ENCODE results near the gene SALL1.

SALL1 gene

DNA sequence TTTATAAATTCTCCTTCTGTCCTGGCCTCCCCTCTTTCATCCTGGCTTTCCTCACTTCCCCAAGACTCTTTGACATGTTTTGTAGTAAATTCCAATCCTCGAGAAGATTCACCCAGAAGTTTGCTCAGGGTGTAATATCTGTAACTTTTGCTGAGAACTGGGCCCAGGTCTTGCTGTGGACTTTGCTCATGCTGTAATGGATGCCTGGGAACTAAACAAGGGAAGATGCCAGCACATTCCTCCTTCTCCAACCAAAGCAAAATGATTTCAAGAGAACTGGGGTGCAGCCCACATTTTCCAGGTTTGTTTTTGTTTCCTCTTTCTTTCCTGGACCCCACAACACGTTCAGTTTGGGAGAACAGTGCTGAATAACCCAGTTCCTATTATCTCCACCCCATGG, 6.6 kb upstream of the SALL1 start:
- DNase-seq (ENCODE audit: low read depth, low spot score), result no peak

GRCh38 chr16:51156807-51157200, 5.7 kb upstream of the SALL1 start:
- DNase-seq (ENCODE audit: low read depth, low spot score), result no peak

DNA sequence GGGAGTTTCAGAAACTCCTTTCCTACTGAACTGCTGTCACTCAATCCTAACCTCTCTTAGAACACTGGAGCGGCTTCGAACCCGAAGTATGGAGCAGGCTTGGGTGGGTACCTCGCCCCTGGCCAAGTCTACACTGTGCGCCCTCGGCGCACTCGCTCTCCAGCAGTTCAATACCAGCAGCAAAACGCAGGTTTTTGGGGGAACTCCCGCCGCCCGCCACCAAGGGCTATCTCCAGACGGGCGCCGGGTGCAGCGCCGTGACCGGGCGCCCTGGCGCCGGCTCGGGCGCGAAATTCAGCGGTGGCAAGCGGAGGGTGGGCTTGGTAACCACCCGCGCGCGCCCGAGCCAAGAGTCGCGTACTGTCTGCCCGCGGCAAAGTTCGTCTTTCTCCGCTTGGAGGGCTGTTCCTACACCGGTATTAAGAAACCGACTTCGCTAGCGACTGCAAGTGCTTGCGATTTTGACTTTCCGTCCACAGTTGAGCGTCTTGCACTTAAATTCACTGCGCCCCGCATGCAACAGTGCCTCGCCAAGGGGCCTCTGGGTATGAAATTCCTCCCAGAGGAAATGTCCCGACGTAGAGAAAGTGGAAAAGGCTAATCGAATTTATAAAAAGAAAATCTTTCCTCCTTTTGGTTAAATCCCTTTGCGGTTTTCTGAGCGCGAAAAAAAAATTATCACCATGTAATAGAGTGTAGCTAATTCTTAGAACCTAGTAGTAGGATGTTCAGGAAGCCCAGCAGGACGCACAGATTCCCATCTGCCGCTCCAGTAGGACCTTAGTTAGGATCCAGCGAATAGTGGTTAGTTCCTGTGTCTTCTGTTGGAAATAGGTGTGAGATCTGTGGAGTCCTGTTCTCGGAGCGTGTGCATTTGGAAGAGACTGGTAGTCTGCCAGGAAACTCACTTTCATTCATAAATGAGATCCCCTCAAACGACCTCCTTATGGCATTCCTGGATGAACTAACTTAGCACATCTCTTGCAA, 5.0 kb upstream of the SALL1 start:
- DNase-seq (ENCODE audit: low read depth, low spot score), result no peak

DNA sequence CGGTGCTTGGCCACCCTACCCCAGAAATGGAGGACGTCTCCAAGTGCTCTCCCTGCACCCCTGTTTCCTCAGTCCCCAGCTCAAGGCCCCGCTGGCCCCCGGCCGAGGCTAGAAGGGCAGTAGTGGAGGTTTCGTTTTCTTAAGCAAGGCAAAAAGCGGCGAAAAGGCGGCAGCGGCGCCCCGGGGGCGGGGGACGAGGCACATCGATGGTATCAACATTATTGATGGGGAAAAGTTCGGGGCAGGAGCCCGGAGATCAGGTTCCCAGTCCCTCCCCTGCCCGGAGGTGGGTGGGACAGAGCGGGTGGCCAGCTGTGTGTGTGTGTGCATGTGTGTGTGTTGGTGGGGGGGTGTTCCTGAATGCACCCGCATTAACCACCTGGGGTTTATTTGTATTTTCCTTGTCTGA, 4.1 kb upstream of the SALL1 start:
- no peak for DNase-seq (ENCODE audit: low read depth, low spot score)

GRCh38 chr16:51154271-51155171, 3.5 kb upstream of the SALL1 start:
- no peak for DNase-seq (ENCODE audit: low read depth, low spot score)

- DNase-seq (ENCODE audit: low read depth, low spot score), result no peak
Measured at GRCh38 chr16:51153577-51154031, 2.5 kb upstream of the SALL1 start.

DNA sequence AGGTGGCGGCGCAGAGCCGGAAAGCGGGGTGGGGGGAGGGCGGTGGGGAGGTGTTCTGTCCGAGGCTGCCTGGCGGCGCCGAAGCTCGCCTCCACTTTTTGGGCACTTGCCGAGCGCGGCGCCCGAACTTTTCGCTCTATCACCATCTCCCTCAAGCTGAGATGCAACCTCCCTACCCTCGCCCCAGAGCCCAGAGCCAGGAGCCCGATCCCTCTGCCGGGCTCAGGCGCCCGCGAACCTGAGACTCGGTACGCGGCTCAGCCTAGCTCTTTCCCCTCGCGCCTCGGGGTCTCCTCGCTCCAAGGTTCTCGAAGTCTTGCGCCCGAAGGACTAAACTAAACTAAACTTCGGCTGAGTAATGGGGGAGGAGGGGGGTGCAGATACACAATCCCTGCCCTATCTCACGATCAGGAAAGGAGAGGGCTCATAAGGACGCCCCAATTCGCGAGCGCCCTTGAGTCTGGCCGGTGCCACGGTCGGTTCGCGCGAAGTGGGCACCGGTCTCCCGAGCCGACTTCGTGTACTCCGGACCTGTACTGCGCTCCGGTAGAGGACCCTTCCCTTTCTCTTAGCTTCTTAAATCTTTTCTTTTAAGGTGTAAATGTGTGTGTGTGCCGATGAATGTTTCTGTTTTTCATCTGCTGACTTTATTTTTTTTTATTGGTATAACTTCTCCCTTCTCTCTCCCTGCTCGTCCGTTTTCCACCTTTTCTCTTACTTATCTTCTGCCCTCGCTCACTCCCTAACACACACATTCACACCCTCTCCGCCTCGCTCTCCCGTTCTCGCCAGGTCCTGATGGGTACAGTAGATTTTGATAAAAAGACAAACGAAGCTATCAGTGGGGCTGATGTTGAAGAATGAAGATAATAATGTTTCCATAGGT, 1.9 kb upstream of the SALL1 start:
- no peak for DNase-seq (ENCODE audit: low read depth, low spot score)

DNA sequence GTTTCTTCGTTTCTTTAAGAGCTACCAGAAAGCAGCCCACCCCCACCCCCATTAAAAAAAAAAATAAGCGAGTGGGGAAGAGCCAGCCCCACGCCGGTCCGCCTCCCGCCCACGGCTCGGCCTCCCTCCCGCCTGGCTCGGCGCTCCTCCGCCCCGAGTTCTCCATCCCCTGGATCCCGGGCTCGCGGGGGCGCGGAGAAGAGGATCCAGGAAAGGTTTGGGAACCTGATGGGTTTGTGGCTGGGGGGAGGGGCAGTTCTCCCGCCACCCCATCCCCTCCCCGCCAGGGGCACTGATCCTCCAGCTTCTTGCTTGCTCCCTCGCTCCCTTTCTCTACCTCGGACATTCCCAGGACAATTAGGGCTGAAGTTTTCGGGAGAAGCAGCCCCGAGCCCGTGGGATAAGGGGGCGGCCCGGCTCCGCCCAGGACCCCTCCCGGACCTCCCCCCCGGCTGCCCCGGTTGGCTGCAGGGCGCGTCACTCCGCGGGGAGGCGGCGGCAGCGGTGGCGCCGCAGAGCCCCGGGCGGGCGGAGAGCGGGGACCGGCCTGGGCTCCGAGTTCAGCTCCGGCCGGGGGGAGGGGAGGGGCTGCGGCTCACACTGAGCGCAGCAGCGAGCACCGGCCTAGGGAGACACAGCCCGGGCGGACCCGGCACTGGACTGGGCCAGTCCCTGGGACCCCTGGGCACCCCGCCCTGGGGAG, 1.0 kb upstream of the SALL1 start:
- DNase-seq (ENCODE audit: low read depth, low spot score), result peak; percentile 63

DNA sequence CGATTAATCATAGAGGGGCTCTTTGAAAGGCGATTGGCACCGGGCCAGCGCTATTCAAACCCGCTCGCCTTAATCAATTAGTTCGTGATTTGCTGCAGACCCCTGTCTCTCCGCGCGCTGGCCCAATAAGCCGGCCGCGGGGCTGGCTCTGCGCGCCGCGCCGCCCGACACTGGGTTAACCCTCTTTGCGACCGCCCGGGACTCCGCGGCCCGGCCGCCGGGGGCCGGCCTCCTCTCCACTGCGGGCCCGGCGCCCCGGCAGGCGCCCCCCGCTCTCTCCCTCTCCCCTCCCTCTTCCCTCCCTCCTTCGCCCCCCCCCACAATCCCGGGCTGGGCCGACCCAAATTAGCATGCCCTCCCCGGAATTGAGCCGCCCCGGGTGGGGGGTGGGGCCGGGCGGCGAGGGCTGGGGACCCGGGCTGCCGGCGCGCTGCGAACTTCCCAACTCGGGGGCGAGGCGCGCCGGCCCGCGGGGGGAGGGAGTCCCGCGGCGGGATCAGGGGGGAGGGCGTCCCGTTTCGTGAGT, 428 bp upstream of the SALL1 start:
- DNase-seq (ENCODE audit: low read depth, low spot score), result no peak

DNA sequence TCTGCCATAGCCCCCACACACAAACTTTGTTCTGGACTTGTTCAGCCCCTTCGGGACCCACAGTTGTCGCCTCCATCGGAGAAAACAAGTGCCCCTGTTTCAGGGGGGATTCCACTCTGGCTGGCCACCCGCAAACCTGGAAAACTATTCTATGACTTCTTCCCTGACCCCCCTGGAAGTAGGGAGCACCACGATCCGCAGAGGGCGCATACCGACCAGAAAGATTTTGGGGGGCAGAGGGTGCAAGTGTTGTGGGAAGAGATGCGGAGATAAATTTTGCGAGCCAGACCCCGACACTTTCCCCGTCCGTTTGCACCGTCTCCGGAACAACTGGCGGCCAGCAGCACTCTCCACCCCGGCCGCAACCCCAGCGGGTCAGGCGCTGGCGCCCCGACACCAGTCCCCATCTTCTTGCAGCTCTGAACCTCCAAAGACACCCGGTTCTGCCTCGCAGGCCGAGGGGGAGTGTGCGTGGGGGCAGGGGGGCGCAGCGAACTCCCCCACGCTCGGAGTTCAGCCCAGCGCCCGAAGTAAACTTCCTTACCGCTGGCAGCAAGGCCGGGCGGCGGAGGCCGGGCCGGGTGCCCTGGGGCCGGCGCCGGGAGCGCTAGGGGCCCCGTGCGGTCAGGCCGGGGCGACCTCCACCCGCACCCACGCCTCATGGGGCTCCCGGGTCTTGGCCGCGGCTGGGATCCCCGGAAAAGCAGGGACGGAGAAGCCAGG, 744 bp downstream of the SALL1 start:
- DNase-seq (ENCODE audit: low read depth, low spot score), result no peak

GRCh38 chr16:51149721-51150164, 1.3 kb downstream of the SALL1 start:
- DNase-seq (ENCODE audit: low read depth, low spot score), result no peak

GRCh38 chr16:51149251-51149661, 1.8 kb downstream of the SALL1 start:
- DNase-seq (ENCODE audit: low read depth, low spot score), result no peak

DNA sequence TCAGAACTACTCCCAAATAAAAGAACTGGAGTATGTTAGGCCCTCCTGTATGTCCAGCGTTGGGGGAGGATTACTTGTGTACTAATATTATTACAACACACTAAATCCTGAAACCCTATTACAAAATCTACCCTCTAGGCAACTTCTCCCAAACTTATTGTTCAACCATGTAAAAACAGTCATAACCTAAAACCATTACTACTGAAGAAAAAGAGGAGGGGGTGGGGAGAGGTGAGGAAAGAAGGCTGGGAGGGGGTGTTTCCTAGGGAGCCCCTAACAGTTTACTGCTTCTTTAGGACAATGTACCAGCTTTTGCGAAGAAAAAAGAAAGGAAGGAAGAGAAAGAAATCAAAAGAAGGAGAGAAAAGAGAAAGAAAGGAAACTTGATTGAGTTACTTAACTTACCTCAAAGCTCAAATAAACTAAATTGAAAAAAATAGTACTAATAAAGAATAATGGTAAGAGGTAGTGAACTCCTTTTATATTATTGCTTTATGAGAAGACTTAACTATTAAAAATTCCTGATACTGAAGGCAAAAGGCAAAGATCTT, 2.3 kb downstream of the SALL1 start:
- no peak for DNase-seq (ENCODE audit: low read depth, low spot score)

GRCh38 chr16:51147776-51148677, 3.0 kb downstream of the SALL1 start:
- DNase-seq (ENCODE audit: low read depth, low spot score), result no peak

DNA sequence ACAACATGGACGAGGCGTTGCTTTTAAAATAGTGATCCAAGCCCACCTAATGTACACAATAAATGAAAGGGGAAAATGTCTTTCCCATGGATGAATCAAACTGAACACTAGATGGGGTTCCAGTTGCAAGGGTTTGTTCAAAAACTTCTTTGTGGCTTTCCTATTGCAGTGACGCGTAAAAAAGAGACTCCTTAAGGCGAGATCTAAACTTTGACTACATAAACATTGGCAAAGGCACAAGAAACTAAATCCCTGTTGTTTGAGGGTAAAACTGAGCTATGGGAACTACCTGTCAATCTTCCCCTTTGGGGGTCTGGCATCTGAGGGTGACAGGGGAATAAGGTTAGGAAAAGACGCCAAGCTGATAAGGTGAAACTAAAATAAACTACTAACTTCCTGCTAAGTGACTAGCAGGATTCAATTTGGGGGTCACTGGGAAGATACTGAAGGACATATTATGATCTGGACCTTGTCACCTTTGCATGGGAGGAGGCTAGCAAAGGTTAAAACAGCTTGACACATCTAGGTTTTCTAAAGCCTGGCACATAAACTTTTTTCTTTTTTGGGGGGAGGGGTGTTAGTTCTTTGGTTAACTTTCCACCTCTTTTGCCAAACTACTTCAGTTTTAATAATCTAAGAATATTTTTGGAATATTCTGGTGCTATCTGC, 4.7 kb downstream of the SALL1 start:
- no peak for DNase-seq (ENCODE audit: low read depth, low spot score)

- no peak for DNase-seq (ENCODE audit: low read depth, low spot score)
Measured at GRCh38 chr16:51144203-51144602, 6.9 kb downstream of the SALL1 start.

DNA sequence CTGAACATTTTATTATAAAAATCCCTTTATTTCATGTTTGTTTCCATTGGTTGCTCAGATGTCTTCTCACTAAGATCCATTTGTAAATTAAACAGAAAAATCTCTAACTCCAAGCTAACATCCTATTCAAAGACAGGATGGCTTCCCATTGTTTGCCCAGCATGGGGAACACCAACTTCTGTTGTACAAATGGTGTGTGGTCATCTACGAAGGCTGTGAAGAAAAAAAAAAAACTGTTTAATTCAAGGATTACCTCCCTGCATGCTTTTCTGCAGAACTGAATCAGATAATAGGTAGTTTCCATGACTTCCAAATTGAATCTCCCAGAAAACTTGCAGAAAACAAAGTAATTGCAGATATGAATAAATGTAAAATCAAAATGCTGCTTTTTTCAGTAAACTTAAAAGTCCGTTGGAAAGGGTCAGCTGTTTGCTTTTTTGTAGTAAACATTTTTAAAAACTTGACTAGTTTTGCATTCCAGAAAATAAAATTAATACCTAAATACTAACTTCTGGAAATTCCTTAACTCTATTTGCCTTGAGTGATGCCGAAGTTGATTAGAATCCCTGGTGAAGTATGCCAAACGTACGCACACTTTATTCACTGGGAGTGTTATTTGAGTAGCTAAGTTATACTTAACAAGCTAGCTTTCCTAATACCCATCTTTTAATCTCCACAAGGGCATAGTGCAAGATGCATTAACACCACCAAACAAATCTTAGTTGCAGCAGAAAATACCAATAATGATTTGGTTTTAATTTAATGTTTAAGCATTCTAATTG, 7.7 kb downstream of the SALL1 start:
- no peak for DNase-seq (ENCODE audit: low read depth, low spot score)

All from iPS DF 19.7 (cell line).